ENCODE results near the gene TRAPPC5.

TRAPPC5 gene

DNA sequence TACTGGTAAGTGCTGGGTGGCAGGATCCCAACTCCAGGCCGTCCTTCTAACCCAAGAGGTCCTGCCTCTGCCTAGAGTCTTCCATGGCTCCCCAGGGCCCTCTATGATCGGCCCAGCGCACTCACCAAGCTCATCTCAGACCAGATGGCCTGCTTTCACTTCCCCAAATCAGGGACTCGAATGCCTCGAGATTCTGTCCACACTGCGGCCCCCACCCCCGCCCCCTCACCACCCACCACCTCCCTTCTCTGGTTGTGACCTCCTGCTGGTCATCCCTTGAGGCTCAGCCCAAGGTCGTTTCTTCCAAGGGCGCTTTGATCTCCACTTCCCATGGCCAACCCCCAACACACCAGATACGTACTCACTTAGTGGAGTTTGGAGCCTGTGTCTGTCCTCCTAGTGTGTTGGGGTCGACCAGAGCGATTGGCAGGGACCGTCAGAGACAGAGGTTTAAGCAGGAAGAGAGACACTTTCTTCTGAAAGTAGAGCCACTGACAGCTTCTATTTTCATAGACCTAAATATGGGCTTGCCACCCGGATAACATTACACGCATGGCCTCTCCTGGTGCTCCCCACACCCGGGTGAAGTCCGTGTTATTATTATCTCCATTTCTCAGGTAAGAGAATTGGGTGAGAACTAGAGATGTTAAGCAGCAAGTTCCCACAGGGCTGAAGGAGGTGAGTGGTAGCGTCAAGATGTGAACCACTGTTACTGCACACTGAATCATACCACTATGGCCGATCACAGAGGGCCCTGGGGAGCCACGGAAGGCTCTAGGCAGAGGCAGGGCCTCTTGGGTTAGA lies 21.2 kb downstream of the TRAPPC5 start, which contains the start of gene FCER2:
FCER2 (minus strand) TSS at position 478 of the 804 bp plus-strand sequence. CDS start 2,371 bp downstream, outside the sequence.
- DNase-seq, result no peak

- no peak for DNase-seq
Measured at GRCh38 chr19:7703332-7703731, 22.7 kb downstream of the TRAPPC5 start.

GRCh38 chr19:7704280-7705060 lies 23.8 kb downstream of the TRAPPC5 start:
- no peak for DNase-seq

- peak; percentile 78 to 80 for DNase-seq
Measured at GRCh38 chr19:7705387-7706187, 25.0 kb downstream of the TRAPPC5 start.

GRCh38 chr19:7706188-7706954 lies 25.7 kb downstream of the TRAPPC5 start:
- no peak for DNase-seq

GRCh38 chr19:7706955-7707456 lies 26.4 kb downstream of the TRAPPC5 start:
- DNase-seq, result no peak

DNA sequence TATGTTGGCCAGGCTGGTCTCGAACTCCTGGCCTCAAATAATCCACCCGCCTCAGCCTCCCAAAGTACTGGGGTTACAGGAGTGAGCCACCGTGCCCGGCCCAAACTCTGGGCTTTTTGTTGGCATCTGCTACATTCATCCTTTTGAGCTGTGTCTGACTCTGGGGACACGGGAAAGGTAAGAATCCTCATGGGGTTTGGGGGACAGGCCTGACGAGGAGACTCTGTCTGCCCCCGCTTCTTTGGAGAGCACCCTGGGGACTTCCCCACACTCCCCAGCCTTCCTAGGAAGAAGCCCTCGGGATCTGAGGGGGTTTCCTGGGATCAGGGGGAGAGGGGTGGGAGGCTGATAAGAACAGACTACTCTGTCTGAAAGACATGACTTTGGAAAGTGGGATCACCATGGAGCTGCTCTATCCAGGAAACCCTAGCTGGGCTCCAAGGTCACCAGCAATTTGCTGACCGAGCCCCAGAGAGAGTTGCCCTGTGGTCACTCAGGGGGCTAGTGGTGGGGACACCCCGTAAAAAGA lies 29.4 kb downstream of the TRAPPC5 start:
- DNase-seq, result no peak

DNA sequence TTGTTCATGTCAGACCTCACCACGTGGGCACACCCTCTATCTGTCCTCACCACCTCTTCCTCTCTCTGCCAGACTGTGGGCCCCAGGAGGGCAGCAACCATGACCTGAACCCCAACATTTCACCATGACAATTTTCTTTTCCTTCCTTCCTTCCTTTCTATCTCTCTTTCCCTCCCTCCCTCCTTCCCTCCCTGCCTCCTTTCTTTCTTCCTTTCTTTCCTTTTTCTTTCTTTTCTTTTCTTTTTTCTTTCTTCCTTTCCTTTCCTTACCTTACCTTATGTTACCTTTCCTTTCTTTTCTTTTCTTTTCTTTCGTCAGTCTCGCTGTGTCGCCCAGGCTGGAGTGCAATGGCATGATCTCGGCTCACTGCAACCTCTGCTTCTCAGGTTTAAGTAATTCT lies 30.0 kb downstream of the TRAPPC5 start:
- DNase-seq, result no peak

DNA sequence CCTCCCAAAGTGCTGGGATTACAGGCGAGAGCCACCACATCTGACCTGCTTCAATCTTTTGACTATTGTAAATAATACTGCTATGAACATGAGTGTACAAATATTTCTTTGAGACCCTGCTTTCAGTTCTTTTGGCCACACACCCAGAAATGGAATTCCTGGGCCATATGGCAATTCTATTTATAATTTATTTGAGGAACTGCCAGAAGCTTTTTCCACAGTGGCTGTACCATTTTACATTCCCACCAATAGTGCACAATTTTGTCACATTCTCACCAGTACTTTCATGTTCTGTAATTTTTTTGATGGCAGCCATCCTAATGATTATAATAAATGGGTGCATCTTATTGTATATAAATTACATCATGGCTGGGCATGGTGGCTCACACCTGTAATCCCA lies 35.0 kb downstream of the TRAPPC5 start:
- DNase-seq, result no peak

- DNase-seq, result no peak
Measured at GRCh38 chr19:7716762-7717161, 36.1 kb downstream of the TRAPPC5 start.

DNA sequence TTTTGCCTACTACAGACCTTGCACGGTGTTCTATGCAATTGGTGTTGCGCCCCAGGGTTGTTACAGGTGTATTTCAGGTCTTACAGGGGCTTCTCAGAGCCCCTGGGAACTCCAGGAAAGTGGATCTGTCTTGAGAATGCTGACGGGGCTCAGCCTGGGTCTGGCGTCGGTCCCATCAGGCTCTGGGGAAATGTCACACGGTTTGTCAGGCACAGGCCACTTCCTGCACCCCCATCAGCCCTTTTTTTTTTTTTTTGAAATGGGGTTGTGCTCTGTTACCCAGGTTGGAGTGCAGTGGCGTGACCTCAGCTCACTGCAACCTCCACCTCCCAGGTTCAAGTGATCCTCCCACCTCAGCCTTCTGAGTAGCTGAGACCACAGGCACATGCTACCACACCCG lies 38.0 kb downstream of the TRAPPC5 start:
- DNase-seq, result no peak

DNA sequence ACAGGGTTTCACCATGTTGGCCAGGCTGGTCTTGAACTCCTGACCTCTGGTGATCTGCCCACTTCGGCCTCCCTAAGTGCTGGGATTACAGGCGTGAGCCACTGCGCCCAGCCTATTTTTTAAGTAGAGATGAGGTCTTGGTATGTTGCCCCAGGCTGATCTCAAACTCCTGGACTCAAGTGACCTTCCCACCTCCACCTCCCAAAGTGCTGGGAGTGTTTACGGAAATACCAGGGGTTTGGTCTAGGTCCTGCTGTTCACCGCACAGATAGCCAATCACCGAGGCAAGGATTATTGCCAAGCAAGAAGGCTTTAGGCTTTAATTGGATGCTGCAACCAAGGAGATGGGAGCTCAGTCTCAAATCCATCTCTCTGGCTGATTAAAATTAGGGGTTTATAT lies 39.7 kb downstream of the TRAPPC5 start:
- no peak for DNase-seq

DNA sequence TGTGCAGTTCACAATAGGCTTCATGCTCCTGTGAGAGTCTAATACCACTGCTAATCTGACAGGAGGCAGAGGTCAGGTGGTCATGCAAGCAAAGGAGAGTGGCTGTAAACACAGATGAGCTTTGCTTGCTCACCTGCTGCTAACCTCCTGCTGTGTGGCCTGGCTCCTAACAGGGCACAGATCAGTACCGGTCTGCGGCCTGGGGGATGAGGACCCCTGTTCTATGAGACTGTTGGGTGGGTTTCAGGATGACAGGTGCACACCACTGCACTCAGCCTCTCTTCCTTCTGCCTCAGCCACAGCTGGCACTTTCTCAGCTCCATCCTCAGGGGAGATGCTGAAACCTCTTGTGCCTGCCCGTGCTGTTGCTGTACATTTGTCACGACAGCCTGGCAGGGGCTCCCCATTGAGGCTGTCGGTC lies 41.6 kb downstream of the TRAPPC5 start:
- DNase-seq, result no peak

DNA sequence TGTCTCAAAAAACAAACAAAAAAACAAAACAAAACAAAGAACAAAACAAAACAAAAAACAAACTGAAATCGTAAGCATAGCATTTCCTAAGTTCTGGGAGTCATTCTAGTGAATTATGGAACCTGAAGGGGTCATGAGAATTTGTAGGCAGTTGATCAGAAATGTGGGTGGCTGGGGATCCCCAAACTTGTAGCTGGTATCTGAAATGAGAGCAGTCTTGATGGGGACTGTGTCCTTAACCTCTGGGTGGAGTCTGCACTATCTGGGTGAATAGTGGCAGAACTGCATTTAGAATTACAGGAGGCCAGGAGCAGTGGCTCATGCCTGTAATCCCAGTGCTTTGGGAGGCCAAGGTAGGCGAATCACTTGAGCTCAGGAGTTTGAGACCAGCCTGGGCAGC lies 45.2 kb downstream of the TRAPPC5 start:
- DNase-seq, result no peak

DNA sequence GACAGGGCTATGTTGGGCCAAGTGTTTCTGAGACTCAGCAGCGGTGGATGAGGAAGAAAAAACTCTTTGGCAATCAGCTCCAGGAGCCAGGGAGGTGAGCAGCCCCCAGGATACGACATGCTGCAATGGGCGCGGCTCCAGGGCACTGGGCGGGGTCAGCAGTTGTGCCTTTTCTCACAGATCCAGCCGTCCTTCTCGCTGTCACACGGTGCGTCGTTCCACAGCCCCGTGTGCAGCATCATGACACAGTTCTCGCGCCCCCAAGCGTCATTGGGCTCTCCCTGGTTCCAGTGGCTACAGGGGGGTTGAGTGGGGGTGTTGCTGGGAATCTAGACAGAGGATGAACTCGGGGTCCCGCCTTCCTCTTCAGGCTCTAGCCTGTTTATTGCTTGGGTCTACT lies 48.6 kb downstream of the TRAPPC5 start:
- DNase-seq, result no peak

- DNase-seq, result no peak
Measured at GRCh38 chr19:7729831-7730285, 49.2 kb downstream of the TRAPPC5 start.

DNA sequence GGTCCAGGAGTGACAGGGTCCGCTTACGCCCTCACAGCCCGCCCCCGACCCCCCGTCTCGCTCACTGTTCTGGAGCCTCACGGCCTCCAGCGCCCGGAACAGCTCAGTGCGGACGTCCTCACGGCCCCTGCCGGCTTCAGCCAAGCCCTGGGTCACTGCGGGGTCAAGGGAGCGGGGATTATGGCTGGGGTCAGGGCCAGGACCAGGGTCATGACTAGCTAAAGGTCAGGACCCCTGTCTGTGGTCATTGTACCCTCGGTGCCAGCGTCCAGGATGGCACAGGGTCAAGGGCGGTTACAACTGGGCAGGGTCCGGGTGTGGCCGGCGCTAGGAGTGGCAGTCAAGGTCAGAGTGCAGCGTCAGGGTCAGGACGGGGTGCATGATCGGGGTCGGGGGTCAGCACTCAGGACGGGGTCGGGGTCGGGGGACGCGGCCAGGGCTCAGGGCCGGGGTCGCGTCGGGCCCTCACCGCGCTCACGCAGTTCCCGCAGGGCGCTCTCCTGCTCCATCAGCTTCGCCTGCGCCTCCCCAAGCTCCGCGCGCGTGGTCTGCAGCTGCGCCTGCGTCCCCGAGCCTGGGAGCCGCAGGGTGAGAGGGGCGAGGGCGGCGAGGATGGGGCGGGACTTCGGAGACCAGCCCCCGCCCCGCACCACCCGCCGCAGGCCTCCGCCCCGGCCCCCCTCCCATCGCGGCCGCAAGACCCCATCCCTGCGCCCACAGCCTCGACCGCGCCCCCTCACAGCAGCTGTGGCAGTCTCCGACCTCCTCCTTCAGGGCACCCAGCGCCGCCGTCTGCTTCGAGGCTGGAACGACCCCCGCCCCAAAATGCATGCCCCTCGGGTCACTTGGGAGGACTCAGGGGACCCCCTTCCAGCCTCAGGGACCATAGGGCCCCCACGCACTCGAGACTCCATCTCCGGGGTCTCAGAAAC lies 49.9 kb downstream of the TRAPPC5 start:
- no peak for DNase-seq

DNA sequence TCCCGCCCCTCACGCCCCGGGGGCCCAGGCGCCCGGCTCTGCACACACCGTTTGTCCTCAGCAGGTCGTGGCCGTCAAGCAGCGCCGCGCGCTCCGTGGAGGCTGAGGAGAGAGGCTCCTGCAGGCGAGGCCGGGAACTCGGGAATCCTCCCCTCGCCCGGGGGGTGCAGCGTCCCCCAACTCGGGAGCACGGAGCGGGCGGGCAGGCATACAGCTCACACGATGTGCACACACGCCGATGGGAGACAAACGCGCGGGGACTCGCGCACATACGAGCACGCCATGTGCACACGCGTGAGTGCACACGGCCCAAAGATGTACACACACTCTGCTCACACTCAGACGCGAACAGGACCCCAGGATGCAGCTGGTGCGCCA lies 50.6 kb downstream of the TRAPPC5 start:
- no peak for DNase-seq

DNA sequence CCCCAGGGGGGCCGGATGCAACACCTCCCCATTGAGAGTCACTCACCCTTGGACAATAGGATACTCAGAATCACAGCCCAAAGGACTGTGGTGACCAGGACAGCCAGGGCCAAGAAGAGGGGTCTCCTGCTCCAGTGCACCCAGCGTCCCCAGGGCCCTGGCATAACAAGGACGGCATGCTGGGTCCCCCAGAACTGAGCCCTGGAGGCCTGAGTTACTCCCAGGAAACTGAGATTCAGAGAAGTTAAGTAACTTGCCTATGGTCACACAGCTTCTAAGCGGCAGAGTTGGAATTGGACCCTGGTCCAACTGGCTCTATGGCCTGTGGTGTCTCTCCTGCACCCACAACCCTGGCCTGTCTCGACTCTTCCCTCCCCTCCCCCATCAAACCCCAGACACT lies 51.0 kb downstream of the TRAPPC5 start:
- DNase-seq, result no peak

GRCh38 chr19:7732045-7732444 lies 51.4 kb downstream of the TRAPPC5 start, which contains the start of gene CLEC4G:
Gene CLEC4G (minus strand): TSS chr19:7732110. CDS start chr19:7732102, 8 bp downstream.
- DNase-seq, result no peak

- no peak for DNase-seq
Measured at GRCh38 chr19:7733376-7733775, 52.7 kb downstream of the TRAPPC5 start.
